Measurements from ENCODE around the gene TMEM106C.

The TMEM106C gene

DNA sequence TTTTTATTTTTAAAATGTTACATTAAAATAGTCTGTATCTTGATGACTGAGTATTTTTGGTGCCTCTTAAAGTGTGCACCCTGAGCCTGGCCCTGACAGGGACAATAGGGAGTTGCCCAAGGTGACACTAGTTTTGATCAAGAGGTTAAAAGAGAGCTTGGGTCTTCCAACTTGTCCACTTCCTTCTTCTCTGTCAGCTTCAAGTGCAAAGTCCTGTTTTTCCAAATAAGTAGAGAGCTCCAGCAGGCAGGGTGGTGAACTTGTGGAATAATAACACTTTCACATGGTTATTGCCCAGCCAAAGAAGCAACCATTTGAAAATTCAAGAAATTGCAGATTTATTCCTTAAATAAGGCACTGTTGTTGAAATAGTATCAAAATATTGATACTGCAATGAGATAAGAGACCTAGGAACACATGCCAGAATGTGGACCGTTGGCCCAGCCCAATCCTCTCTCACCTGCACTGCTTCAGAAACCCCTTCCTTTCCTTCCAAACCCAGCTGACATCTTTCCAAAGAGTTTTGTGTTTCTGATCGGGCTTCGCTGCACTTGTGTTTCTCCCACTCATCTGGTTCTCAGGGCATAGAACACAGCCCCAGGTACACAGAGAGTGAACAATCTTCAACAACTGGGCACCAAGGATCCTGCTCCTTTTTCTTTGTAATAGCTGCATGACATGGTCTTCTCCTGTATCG is 54.7 kb downstream of the TMEM106C start:
- no peak for DNase-seq
